Germinal center (tissue), 1 donor: ENCODE results near the gene OR4K13.

Experiments used
- DNase-seq: peaks from one replicate; pipeline ENCODE4 v3.0.0; 2012; ENCODE audit warnings: mixed read lengths, low spot score

OR4K13 gene

DNA sequence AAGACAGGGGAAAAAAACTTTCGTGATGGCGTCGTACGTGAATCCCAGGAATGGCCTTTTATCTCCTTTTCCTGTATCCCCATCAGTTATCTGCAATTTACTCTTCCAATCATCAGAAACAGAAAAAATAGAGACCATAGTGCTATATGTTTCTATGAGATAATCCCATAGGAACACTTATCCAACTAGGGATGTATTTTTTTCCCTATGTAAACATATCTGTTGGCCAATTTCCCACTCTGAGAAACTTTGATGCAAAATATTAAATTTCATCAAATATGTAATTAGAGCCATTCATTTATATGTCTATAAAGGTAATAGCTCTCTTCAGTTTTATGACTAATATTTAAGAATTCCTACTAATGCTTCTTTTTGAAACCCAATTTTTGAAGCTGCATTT is at the start of gene OR4K13:
Gene OR4K13 (minus strand): TSS at position 101 of the 400 bp plus-strand sequence. CDS start 1,280 bp downstream, outside the sequence.
- DNase-seq = no peak

DNA sequence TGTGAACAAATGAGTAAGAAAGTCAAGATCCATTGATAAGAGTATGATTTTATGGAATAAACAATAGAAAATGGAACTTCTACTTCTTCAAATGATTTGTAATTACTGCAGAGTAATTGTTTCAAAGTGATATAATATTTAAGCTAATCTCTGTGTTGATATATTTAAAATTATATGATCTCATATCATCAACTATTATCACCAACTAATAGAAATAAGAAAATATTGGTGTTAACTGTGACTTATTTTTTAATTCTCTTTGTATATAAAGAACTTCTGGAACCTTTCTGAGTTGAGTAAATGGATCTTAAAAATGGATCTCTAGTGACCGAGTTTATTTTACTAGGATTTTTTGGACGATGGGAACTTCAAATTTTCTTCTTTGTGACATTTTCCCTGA is 23.9 kb upstream of the OR4K13 start, which contains the start of gene OR4L1:
Gene OR4L1 (plus strand): TSS at position 301 of the 400 bp plus-strand sequence. CDS start 0 bp downstream, at position 301.
- DNase-seq = no peak

DNA sequence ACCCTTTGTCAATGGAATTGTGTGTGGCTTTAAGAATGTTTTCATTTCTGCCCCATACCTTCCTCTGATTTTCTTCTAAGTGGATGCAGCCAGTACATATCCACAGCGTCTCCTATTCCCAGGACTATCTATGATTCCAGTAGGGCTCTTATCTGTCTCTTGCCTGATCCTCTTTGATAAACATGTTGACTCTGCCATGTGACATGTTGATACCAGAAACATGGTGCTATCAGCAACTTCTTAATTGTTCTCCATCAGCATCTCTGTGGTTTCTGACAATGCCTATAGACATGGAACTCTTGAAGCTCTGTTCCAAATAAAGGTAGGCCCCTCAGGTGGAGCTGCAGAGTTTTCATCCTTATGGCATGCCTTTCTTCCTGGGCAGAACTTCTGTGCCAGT is 12.4 kb upstream of the OR4K13 start:
- DNase-seq = no peak

GRCh38 chr14:20044243-20044642 is 8.4 kb upstream of the OR4K13 start:
- no peak for DNase-seq

DNA sequence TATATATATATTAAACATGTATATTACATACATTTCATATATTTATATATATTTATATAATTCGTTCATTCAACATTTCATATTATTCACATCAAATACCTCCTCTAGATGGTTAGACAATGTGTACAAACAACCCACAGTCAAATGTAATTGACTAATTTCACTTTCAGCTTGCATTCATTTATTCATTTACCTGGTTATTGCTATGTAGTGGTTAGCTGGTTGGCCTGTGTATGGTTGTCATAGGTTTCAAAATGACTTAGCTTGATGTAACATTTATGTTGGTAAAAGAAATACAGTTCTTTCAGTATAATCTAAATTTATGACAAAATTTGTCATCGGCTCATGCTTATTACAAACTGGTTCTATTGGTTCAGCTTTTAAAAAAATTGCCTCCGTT is 389 bp downstream of the OR4K13 start:
- DNase-seq = no peak

DNA sequence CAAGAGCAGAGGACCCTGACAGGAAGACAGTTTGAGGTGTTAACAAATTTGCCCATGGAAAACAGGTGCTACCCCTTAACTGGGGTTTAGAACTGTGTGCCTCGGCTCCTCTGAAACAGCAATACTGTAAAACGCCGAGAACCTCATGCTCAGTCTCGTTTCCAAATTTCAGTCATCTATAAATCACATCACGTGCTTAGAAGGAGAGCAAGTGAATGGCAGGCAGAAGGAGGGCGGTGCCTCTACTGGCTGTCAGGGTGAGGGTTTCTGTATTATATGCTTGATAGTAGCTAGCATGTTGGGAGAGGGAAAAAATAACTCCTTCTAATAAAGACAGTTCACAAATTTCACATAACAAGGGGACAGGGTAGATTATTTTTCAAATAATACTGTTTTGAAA is 4.8 kb downstream of the OR4K13 start:
- no peak for DNase-seq

DNA sequence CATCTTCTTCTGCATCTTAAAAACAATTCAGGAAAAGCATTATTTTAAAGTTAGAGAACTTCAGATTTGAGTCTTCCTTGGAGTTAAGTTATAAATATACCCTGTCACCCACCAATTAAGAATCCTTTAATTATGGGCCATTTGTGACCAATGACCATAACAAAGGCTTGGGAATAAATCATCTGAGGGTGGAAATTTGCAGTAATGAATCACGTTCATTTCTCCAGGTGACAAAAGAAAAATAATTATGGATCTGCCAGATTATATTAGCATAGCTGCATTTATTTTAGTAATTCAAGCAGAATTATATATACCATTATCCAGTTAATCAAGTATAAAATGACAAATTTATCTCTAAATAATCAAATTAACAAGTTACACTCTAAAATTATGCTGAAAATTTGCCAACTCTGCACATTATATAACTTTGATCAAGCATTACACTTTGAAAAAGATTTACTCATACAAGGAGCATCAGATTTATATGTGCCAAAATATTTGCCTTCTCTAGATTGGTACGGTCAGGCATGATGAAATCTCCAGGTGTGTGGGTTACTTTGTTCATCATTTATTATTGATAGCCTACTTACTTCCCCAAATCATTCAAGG is 16.5 kb downstream of the OR4K13 start, which contains the start of gene OR4K14:
Gene OR4K14 (minus strand): TSS at position 51 of the 609 bp plus-strand sequence. CDS start 4,114 bp downstream, outside the sequence.
- DNase-seq = no peak

DNA sequence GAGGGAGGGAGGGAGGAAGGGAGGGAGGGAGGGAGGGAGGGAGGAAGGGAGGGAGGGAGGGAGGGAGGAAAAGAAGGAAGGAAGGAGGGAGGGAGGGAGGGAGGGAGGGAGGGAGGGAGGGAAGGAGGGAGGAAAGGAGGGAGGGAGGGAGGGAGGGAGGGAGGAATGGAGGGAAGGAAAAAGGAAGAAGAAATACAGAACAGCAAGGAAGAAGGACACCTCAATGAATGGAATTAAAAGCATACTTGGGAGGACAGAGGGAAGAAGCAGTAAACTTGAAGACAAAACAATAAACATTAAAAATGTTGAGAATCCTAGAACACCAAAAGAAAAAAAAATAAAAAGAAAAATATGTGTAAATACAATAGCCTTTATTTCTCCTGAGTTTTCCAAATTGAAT is 27.7 kb downstream of the OR4K13 start:
- no peak for DNase-seq

DNA sequence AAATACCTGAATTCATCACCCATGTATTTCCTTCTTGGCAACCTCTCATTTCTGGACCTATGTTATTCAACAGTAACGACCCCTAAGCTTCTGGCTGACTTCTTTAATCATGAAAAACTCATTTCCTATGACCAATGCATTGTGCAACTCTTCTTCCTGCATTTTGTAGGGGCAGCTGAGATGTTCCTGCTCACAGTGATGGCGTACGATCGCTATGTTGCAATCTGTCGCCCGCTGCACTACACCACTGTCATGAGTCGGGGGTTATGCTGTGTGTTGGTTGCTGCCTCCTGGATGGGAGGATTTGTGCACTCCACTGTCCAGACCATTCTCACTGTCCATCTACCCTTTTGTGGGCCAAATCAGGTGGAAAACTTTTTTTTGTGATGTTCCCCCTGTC is 33.5 kb downstream of the OR4K13 start:
- no peak for DNase-seq

DNA sequence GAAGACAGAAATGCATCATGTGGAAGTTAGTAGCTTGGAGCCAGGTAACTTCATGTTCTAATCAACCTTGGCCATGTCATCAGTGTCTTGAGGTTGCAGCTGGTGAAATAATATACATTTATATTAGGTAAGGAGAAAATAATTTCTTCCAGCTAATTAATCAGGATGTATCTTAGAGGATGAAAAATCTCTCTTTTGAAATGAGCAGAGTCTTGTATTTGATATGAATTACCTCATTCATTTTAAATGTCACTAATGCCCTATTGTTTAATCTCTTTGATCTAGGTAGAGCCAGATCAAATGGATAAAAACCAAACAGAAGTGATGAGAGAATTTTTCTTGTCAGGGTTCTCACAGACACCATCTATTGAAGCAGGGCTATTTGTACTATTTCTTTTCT is 34.0 kb downstream of the OR4K13 start, which contains the start of gene OR4Q2:
Gene OR4Q2 (plus strand): TSS at position 301 of the 400 bp plus-strand sequence.
- DNase-seq = no peak

DNA sequence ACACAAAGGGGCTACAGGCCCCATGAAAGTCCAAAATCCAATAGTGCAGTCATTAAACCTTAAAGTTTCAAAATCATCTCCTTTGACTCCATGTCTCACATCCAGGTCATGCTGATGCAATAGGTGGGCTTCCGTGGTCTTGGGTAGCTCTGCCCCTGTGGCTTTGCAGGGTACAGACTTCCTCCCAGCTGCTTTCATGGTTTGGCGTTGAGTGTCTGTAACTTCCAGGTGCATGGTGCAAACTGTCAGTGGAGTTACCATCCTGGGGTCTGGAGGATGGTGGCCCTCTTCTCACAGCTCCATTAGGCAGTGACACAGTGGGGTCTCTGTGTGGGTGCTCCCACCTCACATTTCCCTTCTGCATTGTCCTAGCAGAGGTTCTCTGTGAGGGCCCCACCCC is 42.4 kb downstream of the OR4K13 start:
- no peak for DNase-seq
